C1 segment of cervical spinal cord (tissue), 14 donors: ENCODE measurements around the gene ASB2.

Experiments
- DNase-seq, 14 donors: peaks; one replicate each; lab custom pipeline; 2025; lab: John Stamatoyannopoulos, UW

Gene ASB2

GRCh38 chr14:93962701-93963601 is 13.4 kb downstream of the ASB2 start:
- DNase-seq = peak in 5 of 14 donors; percentile 11 to 48 (median 38)

- DNase-seq = no peak
Observed at GRCh38 chr14:93961620-93962019, 14.8 kb downstream of the ASB2 start.

GRCh38 chr14:93960774-93961438 is 15.5 kb downstream of the ASB2 start:
- no peak for DNase-seq

- DNase-seq = no peak
Observed at GRCh38 chr14:93960108-93960475, 16.3 kb downstream of the ASB2 start.

GRCh38 chr14:93959239-93960107 is 16.9 kb downstream of the ASB2 start:
- peak in 3 of 14 donors; percentile 20 to 68 (median 35) for DNase-seq

DNA sequence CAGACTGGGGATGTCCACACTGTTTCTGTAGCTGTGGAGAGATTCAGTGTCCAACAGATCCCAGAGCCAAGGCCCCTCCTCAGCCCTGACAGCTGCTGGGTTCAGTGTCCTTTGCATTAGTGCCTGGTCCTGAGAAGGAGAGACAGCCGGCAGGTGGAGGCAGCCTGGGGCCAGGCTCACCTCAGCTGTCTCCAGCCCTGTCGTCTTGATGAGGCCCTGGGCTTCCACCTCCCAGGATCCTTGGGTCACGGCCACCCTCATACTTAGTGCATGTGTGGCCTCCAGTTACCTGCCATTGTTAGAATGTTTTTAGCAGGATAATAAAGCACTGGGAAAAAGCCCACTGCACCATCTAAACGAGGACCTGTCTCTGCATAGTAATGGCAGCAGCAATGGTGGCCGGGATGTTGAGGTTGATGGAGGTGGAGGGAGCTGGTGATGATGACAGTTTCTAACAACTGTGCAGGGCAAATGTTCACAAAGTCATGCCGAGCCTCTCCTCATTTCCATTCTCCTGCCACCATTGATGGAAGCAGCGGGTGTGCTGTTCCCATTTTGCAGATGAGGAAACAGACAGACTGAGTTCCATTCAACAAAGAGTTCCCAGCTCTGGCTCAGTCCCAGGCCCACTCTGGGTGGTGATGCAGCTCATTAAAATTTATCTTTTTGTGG is 17.7 kb downstream of the ASB2 start:
- no peak for DNase-seq

GRCh38 chr14:93957751-93958566 is 18.4 kb downstream of the ASB2 start:
- DNase-seq = no peak

DNA sequence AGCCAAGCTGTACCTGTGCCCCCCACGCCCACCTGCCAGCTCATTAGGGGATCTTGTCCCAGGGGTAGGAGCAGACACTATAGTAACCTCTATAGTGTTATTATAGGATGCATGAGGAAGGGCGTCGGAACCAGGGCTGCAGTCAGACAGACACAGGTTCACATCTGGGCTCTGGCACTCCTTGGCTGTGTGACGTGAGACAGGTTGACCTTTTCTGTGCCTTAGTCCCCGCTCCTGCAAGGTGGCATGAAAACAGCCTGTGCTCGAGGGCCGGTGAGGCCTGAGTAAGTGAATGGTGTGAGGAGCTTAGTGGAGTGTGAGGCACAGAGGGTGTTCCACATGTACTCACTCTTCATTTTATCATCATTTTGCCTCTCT is 19.0 kb downstream of the ASB2 start:
- no peak for DNase-seq

- peak in 1 of 14 donors; percentile 22 for DNase-seq
Observed at GRCh38 chr14:93956514-93957332, 19.6 kb downstream of the ASB2 start.

GRCh38 chr14:93955850-93956481 is 20.4 kb downstream of the ASB2 start:
- DNase-seq = peak in 1 of 14 donors; percentile 36

DNA sequence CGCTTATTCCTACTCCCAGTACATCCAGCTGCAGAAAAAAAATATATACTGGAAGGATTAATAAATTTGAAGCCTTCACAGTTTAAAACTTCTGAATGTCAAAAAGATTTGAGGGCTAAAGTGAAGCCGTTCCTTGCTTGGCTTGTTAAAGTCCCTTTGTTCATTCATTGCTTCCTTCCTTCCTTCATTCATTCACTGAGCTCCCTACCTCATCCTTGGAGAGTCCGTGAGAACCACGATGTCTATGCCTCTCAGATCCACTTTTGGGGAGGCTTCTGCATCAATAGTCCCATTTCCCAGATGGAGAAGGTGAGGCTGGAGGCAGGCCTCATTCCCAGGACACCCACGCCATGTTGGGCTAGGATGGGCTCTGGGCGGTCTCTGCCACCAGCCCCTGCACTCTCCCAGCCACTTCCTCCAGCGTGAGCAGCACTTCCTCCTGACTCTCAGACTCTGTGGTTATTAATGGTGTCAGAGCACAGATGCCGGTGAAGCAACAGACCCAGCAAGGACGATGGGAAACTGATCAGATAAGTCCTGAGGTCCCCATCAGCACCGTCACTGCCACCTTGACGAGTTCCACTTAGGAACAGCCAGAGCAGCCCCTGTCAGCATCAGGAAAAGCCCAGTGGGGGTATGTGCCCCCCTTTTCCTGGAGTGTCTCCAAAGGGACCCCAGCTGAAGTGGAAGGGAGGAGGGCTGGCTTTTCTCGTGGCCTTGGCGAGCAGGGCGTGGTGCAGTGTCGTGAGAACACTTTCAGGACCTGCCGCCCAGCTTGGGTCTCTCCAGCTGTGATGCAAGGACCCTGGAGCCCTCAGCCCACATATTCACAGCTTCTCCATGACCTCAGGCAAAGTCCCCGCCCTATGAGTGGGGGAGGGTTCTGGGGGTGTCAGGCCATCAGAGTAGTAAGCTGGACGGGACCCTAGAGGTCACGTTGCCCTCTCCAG is 21.2 kb downstream of the ASB2 start:
- peak in 2 of 14 donors; percentile 33 to 40 for DNase-seq

- DNase-seq = no peak
Observed at GRCh38 chr14:93954516-93954830, 21.9 kb downstream of the ASB2 start.

GRCh38 chr14:93953739-93954515 is 22.4 kb downstream of the ASB2 start:
- no peak for DNase-seq

DNA sequence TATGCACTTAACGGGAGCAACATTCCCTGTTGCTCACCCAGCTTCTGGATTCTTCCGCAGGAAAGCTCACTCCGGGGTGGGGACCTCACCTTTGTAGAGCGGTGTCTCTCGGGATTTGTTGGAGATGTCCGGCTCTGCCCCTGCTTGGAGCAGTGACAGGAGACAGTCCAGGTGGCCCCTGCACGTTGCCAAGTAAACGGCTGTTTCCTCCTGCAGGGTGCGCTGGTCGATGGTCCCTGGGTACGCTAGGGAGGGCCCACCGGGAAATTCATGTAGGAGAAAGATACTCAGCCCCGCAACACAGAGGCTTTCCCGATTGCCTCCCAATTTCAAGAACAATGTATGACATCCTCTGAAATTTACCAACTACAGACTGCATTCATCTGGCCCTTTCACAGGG is 23.1 kb downstream of the ASB2 start:
- no peak for DNase-seq

DNA sequence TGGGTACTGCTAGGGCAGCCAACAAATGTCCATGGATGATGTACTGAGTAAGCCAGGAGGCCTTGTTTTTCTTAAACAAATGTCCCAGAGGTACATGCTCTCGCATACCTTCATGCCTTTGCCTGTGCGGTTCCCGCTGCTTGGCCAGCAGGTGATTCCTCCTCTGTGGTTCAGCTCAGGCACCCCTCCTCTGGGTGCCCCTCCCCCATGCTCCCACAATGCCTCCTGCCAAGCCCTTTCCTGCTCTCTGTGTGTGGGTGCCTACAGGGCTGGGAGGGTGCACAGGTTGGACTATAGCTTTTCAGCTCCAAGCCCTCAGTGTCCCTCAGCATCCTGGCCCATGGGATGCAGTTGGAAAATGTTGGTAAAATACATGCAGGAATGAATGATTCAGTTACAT is 23.5 kb downstream of the ASB2 start:
- DNase-seq = no peak

DNA sequence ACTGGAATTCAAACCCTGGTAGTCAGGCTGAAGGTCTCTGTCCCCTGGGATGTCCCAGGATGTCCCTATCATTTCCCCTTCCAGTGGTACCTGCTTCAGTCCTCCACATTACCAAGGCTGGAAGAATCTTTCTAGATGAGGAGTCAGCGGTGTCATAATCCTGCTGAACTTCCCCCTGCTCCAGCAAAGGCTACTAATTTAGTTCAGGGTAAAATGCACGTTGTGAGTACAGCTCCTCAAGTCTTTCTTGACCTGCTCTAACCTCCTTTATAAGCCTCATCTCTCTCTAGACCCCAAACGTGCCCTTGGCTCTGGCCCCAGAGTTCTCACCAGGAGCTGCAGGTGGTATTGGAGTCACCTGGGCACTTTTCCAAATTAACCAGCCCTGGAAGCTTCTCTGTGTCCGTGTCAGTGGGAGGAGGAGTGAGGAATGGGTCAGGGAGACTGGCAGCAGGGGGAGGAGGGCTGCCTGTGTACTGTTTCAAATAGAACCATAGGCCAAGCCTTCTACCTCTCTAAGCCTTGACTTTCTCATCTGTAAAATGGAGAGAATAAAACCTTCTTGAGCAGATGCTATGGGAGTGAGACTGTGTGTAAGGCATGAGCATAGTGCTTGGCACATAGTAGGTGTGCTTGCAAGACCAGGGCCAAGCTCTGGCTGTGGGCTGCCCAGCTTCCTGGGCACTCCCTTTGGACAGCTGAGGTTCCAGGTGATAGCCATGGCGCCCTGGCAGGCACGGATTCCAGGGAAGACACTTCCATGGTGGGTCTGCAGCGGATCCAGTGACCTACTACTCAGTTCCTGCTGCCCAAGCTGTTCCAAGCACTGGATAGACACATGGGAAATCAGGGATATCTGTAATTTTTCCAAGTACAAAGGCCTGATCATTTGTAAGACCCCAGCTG is 24.5 kb downstream of the ASB2 start:
- DNase-seq = no peak
